Panc1 (cell line): Measurements from ENCODE around the gene ARL9.

Source experiments
- TF ChIP-seq, protein P1 (sequence below): fragments of 450-650 bp; IDR thresholded peaks from 2 replicates; pipeline ENCODE4 v1.5.1; 2017; ENCODE audit warnings: mild to moderate bottlenecking
- TF ChIP-seq, protein P2 (sequence below), 2 experiments: IDR thresholded peaks; 2 replicates each; pipeline ENCODE4 v1.6.1; 2011 to 2012; ENCODE audit warnings: low read depth in 2 of 2, control low read depth in 1 of 2, low read length in 1 of 2, mild to moderate bottlenecking in 1 of 2, moderate library complexity in 1 of 2; ENCODE audit not compliant: insufficient read depth in 1 of 2

DNA sequence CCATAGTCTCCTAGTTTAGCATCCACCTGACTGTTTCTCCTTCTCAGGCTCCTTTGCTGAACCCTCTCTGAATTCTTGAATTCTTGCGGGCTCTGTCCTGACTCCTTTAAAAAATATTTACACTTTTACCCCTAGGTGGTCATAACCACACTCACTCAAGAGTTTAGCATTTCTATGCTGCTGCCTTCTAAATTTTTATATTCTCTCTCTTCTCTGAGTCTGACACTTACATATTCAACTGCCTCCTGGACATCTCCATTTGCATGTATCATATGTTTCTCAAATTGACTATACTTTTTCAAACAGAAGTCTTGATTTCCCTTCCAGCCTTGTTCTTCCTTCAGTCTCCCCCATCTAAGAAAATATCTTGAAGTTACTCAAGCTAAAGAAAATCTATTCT, 31.6 kb downstream of the ARL9 start:
- TF ChIP-seq, protein P1, sequence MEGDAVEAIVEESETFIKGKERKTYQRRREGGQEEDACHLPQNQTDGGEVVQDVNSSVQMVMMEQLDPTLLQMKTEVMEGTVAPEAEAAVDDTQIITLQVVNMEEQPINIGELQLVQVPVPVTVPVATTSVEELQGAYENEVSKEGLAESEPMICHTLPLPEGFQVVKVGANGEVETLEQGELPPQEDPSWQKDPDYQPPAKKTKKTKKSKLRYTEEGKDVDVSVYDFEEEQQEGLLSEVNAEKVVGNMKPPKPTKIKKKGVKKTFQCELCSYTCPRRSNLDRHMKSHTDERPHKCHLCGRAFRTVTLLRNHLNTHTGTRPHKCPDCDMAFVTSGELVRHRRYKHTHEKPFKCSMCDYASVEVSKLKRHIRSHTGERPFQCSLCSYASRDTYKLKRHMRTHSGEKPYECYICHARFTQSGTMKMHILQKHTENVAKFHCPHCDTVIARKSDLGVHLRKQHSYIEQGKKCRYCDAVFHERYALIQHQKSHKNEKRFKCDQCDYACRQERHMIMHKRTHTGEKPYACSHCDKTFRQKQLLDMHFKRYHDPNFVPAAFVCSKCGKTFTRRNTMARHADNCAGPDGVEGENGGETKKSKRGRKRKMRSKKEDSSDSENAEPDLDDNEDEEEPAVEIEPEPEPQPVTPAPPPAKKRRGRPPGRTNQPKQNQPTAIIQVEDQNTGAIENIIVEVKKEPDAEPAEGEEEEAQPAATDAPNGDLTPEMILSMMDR = no peak
- TF ChIP-seq, protein P2, sequence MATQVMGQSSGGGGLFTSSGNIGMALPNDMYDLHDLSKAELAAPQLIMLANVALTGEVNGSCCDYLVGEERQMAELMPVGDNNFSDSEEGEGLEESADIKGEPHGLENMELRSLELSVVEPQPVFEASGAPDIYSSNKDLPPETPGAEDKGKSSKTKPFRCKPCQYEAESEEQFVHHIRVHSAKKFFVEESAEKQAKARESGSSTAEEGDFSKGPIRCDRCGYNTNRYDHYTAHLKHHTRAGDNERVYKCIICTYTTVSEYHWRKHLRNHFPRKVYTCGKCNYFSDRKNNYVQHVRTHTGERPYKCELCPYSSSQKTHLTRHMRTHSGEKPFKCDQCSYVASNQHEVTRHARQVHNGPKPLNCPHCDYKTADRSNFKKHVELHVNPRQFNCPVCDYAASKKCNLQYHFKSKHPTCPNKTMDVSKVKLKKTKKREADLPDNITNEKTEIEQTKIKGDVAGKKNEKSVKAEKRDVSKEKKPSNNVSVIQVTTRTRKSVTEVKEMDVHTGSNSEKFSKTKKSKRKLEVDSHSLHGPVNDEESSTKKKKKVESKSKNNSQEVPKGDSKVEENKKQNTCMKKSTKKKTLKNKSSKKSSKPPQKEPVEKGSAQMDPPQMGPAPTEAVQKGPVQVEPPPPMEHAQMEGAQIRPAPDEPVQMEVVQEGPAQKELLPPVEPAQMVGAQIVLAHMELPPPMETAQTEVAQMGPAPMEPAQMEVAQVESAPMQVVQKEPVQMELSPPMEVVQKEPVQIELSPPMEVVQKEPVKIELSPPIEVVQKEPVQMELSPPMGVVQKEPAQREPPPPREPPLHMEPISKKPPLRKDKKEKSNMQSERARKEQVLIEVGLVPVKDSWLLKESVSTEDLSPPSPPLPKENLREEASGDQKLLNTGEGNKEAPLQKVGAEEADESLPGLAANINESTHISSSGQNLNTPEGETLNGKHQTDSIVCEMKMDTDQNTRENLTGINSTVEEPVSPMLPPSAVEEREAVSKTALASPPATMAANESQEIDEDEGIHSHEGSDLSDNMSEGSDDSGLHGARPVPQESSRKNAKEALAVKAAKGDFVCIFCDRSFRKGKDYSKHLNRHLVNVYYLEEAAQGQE (IDR thresholded peaks at IDR 0.05; ENCODE audit: insufficient read depth in 1 of 2, low read depth in 2 of 2, low read length in 1 of 2) = no peak
